GM12891 (cell line): Measurements from ENCODE around the gene CD74.
A peak's percentile ranks its signal among the peaks of the same experiment; 100 is the strongest.

Experiments
- PAX5 ChIP-seq: IDR thresholded peaks from 2 replicates; pipeline ENCODE4 v1.6.1; 2011; ENCODE audit warnings: low read length, moderate library complexity, mild to moderate bottlenecking; ENCODE audit not compliant: insufficient read depth, severe bottlenecking
- POLR2A ChIP-seq: IDR thresholded peaks from 2 replicates; pipeline ENCODE4 v1.6.1; 2011; ENCODE audit warnings: low read depth, low read length, control low read depth
- POLR2AphosphoS5 ChIP-seq: IDR thresholded peaks from 2 replicates; pipeline ENCODE4 v1.6.1; 2011; ENCODE audit warnings: low read depth, low read length, control low read depth
- POU2F2 ChIP-seq: IDR thresholded peaks from 2 replicates; pipeline ENCODE4 v1.6.1; 2011; ENCODE audit warnings: low read depth, mild to moderate bottlenecking, control low read depth, low read length, moderate library complexity
- SPI1 ChIP-seq: IDR thresholded peaks from 2 replicates; pipeline ENCODE4 v1.6.1; 2011; ENCODE audit warnings: low read depth, low read length, control low read depth
- TAF1 ChIP-seq: IDR thresholded peaks from 2 replicates; pipeline ENCODE4 v1.6.1; 2011; ENCODE audit warnings: low read depth, low read length, control low read depth

GRCh38 chr5:150404535-150404934 is 8.2 kb downstream of the CD74 start:
- no peak for TF ChIP-seq SPI1
- TF ChIP-seq POLR2AphosphoS5 = no peak
- TF ChIP-seq POLR2A = peak; percentile 41
- no peak for TF ChIP-seq TAF1
- TF ChIP-seq POU2F2 = peak; percentile 63; the same call in 1 of the 2 replicates
- TF ChIP-seq PAX5 = no peak
